Ishikawa (cell line): ENCODE results near the gene SERINC5.

Experiments
- CEBPB ChIP-seq: IDR thresholded peaks from 2 replicates; pipeline ENCODE4 v1.6.1; 2012
- CREB1 ChIP-seq: IDR thresholded peaks from 2 replicates; pipeline ENCODE4 v1.6.1; 2012; ENCODE audit warnings: low read depth
- EGR1 ChIP-seq: IDR thresholded peaks from 2 replicates; pipeline ENCODE4 v1.6.1; 2012
- EP300 ChIP-seq: IDR thresholded peaks from 2 replicates; pipeline ENCODE4 v1.6.1; 2012; ENCODE audit warnings: borderline replicate concordance
- FOXM1 ChIP-seq: IDR thresholded peaks from 2 replicates; pipeline ENCODE4 v1.6.1; 2012; ENCODE audit warnings: low read depth, borderline replicate concordance
- RAD21 ChIP-seq: IDR thresholded peaks from 2 replicates; pipeline ENCODE4 v1.6.1; 2012; ENCODE audit warnings: low read depth
- TAF1 ChIP-seq: IDR thresholded peaks from 2 replicates; pipeline ENCODE4 v1.6.1; 2012; ENCODE audit warnings: low read depth, mild to moderate bottlenecking
- TEAD4 ChIP-seq: IDR thresholded peaks from 2 replicates; pipeline ENCODE4 v1.6.1; 2012
- TF ChIP-seq, protein P1 (sequence below): IDR thresholded peaks from 2 replicates; pipeline ENCODE4 v1.6.1; 2012
- TF ChIP-seq, protein P2 (sequence below): IDR thresholded peaks from 2 replicates; pipeline ENCODE4 v1.6.1; 2012; ENCODE audit warnings: low read depth, mild to moderate bottlenecking

DNA sequence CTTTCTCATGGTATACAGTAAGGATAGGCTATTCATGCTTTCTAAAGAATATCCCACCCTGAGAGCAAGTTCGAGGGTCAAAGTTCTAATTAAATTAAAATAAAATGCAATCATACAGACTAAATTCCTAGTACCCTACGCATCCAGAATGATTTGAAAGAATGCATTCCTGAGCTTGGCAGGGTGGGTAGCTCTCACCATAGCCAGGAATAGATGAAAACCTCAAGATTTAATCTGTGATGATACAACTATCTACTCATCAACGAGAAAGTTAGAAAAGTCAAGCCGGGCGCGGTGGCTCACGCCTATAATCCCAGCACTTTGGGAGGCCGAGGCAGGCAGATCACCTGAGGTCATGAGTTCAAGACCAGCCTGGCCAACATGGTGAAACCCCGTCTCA lies 32.3 kb downstream of the SERINC5 start:
- TF ChIP-seq TAF1, result no peak
- no peak for TF ChIP-seq RAD21
- TF ChIP-seq, protein P1, sequence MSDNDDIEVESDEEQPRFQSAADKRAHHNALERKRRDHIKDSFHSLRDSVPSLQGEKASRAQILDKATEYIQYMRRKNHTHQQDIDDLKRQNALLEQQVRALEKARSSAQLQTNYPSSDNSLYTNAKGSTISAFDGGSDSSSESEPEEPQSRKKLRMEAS, result no peak
- TF ChIP-seq CEBPB, result no peak
- TF ChIP-seq, protein P2, sequence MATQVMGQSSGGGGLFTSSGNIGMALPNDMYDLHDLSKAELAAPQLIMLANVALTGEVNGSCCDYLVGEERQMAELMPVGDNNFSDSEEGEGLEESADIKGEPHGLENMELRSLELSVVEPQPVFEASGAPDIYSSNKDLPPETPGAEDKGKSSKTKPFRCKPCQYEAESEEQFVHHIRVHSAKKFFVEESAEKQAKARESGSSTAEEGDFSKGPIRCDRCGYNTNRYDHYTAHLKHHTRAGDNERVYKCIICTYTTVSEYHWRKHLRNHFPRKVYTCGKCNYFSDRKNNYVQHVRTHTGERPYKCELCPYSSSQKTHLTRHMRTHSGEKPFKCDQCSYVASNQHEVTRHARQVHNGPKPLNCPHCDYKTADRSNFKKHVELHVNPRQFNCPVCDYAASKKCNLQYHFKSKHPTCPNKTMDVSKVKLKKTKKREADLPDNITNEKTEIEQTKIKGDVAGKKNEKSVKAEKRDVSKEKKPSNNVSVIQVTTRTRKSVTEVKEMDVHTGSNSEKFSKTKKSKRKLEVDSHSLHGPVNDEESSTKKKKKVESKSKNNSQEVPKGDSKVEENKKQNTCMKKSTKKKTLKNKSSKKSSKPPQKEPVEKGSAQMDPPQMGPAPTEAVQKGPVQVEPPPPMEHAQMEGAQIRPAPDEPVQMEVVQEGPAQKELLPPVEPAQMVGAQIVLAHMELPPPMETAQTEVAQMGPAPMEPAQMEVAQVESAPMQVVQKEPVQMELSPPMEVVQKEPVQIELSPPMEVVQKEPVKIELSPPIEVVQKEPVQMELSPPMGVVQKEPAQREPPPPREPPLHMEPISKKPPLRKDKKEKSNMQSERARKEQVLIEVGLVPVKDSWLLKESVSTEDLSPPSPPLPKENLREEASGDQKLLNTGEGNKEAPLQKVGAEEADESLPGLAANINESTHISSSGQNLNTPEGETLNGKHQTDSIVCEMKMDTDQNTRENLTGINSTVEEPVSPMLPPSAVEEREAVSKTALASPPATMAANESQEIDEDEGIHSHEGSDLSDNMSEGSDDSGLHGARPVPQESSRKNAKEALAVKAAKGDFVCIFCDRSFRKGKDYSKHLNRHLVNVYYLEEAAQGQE, result no peak
- TF ChIP-seq TEAD4, result no peak
- no peak for TF ChIP-seq CREB1
- no peak for TF ChIP-seq EGR1
- TF ChIP-seq EP300, result no peak
- TF ChIP-seq FOXM1, result no peak
